GM23338 (cell line): ENCODE results near the gene TNS3. TPM values are rescaled to one million over a fixed set of nuclear protein-coding genes. Genes with fewer than 3 reads are reported as not detected.

Source experiments
- ATAC-seq: fragments of 200-7000 bp; cut with Tn5 transposase; 3 replicates; pipeline ENCODE4 v1.9.1; 2020
- DNase-seq: peaks from one replicate; pipeline ENCODE4 v3.0.0-alpha.2; 2015; ENCODE audit warnings: low spot score
- H2AFZ ChIP-seq: fragments of 200-600 bp; sonication (generic); 2 replicates; pipeline ENCODE4 v1.8.0; 2016; ENCODE audit warnings: antibody characterized with exemption, mild to moderate bottlenecking, moderate library complexity
- H3F3A ChIP-seq: fragments of 200-600 bp; sonication (generic); replicated peaks from 2 replicates; pipeline ENCODE4 v1.8.0; 2017; ENCODE audit warnings: antibody characterized with exemption, mixed run types, low read depth
- H3K27ac ChIP-seq: fragments of 200-600 bp; sonication (generic); 2 replicates; pipeline ENCODE4 v1.6.1; 2016; ENCODE audit warnings: low read depth
- H3K27me3 ChIP-seq: fragments of 200-600 bp; sonication (generic); 2 replicates; pipeline ENCODE4 v1.8.0; 2016; ENCODE audit warnings: mild to moderate bottlenecking, mixed run types, moderate library complexity; ENCODE audit not compliant: insufficient read depth
- H3K36me3 ChIP-seq: fragments of 200-600 bp; sonication (generic); 2 replicates; pipeline ENCODE4 v1.8.0; 2016; ENCODE audit warnings: mild to moderate bottlenecking; ENCODE audit not compliant: insufficient read depth
- H3K4me1 ChIP-seq: fragments of 200-600 bp; sonication (generic); 2 replicates; pipeline ENCODE4 v1.8.0; 2016; ENCODE audit warnings: mild to moderate bottlenecking, moderate library complexity; ENCODE audit not compliant: insufficient read depth
- H3K4me2 ChIP-seq: fragments of 200-600 bp; sonication (generic); 2 replicates; pipeline ENCODE4 v1.7.1; 2017; ENCODE audit warnings: mixed run types
- H3K4me3 ChIP-seq: fragments of 200-600 bp; sonication (generic); 2 replicates; pipeline ENCODE4 v1.6.1; 2016; ENCODE audit warnings: mixed run types
- H3K79me2 ChIP-seq: fragments of 200-600 bp; sonication (generic); replicated peaks from 2 replicates; pipeline ENCODE4 v1.8.0; 2017; ENCODE audit warnings: mild to moderate bottlenecking; ENCODE audit not compliant: insufficient read depth
- H3K9me2 ChIP-seq: fragments of 200-600 bp; sonication (generic); 2 replicates; pipeline ENCODE4 v1.8.0; 2017; ENCODE audit not compliant: insufficient read depth
- H4K20me1 ChIP-seq: fragments of 200-600 bp; sonication (generic); replicated peaks from 2 replicates; pipeline ENCODE4 v1.8.0; 2017; ENCODE audit warnings: mild to moderate bottlenecking; ENCODE audit not compliant: insufficient read depth
- H3K27ac Mint-ChIP-seq: 2 replicates; pipeline ENCODE4 v1.8.0; 2020; ENCODE audit warnings: inconsistent platforms, mild to moderate bottlenecking, moderate library complexity, mixed read lengths
- H3K27me3 Mint-ChIP-seq: 3 replicates; pipeline ENCODE4 v1.8.0; 2022; ENCODE audit warnings: low read depth, mild to moderate bottlenecking, moderate library complexity, mixed read lengths, inconsistent platforms; ENCODE audit not compliant: insufficient read depth, poor library complexity
- H3K36me3 Mint-ChIP-seq: 3 replicates; pipeline ENCODE4 v1.8.0; 2021; ENCODE audit warnings: low read depth, mild to moderate bottlenecking, inconsistent platforms, moderate library complexity, mixed read lengths
- H3K4me1 Mint-ChIP-seq: 3 replicates; pipeline ENCODE4 v1.8.0; 2020; ENCODE audit warnings: mild to moderate bottlenecking, inconsistent platforms, mixed read lengths
- H3K4me3 Mint-ChIP-seq: 3 replicates; pipeline ENCODE4 v1.8.0; 2021; ENCODE audit warnings: moderate library complexity, mild to moderate bottlenecking, inconsistent platforms, mixed read lengths
- H3K9me3 Mint-ChIP-seq: 3 replicates; pipeline ENCODE4 v1.8.0; 2020; ENCODE audit warnings: moderate library complexity, mild to moderate bottlenecking, inconsistent platforms, mixed read lengths
- CREB1 ChIP-seq: fragments of 250-450 bp; sonication (Bioruptor Pico); IDR thresholded peaks from 2 replicates; pipeline ENCODE4 v1.5.0; 2020; ENCODE audit warnings: low read depth, mild to moderate bottlenecking, moderate library complexity
- CTCF ChIP-seq, 2 experiments: fragments of 200-600 bp in 1 of 2; sonication (generic) in 1 of 2; conservative IDR thresholded peaks; 2 replicates each; pipeline versions ENCODE4 v1.5.1 to v1.6.1; 2016 to 2017; ENCODE audit warnings: antibody characterized with exemption in 2 of 2, low read depth in 2 of 2, mild to moderate bottlenecking in 2 of 2, moderate library complexity in 1 of 2
- ETS1 ChIP-seq: IDR thresholded peaks from 2 replicates; pipeline ENCODE4 v1.6.1; 2016; ENCODE audit warnings: antibody characterized with exemption
- EZH2 ChIP-seq: fragments of 200-600 bp; sonication (generic); IDR thresholded peaks from one replicate; pipeline ENCODE4 v1.8.0; 2017; ENCODE audit warnings: antibody characterized with exemption, mild to moderate bottlenecking, low read depth; ENCODE audit not compliant: unreplicated experiment
- EZH2phosphoT487 ChIP-seq: fragments of 200-600 bp; sonication (generic); IDR thresholded peaks from one replicate; pipeline ENCODE4 v1.8.1; 2018; ENCODE audit warnings: antibody characterized with exemption; ENCODE audit not compliant: unreplicated experiment
- JUNB ChIP-seq: IDR thresholded peaks from one replicate; pipeline ENCODE4 v1.6.1; 2016; ENCODE audit warnings: antibody characterized with exemption; ENCODE audit not compliant: unreplicated experiment
- NANOG ChIP-seq: IDR thresholded peaks from 2 replicates; pipeline ENCODE4 v1.6.1; 2016; ENCODE audit warnings: antibody characterized with exemption, borderline replicate concordance
- POLR2AphosphoS5 ChIP-seq: IDR thresholded peaks from 2 replicates; pipeline ENCODE4 v1.6.1; 2016; ENCODE audit warnings: antibody characterized with exemption, low read depth
- REST ChIP-seq: IDR thresholded peaks from one replicate; pipeline ENCODE4 v1.6.1; 2018; ENCODE audit warnings: antibody characterized with exemption; ENCODE audit not compliant: unreplicated experiment
- STAT1 ChIP-seq: IDR thresholded peaks from one replicate; pipeline ENCODE4 v1.6.1; 2016; ENCODE audit warnings: antibody characterized with exemption; ENCODE audit not compliant: unreplicated experiment
- ZNF114 ChIP-seq: fragments of 250-450 bp; sonication (Bioruptor Pico); IDR thresholded peaks from 2 replicates; pipeline ENCODE4 v1.5.0; 2020; ENCODE audit warnings: mild to moderate bottlenecking, moderate library complexity
- ZNF331 ChIP-seq: fragments of 250-450 bp; sonication (Bioruptor Pico); IDR thresholded peaks from 2 replicates; pipeline ENCODE4 v1.5.0; 2020; ENCODE audit warnings: low read depth, mild to moderate bottlenecking, moderate library complexity
- ZNF462 ChIP-seq: fragments of 250-450 bp; sonication (Bioruptor Pico); IDR thresholded peaks from 2 replicates; pipeline ENCODE4 v1.5.0; 2020; ENCODE audit warnings: mild to moderate bottlenecking, moderate library complexity
- polyA plus RNA-seq: library from polyadenylated mRNA; unstranded; fragments of >200 nt; fragmentation: Nextera tagmentation; extraction: Ambion mirVana; gene quantifications from 2 replicates; pipeline ENCODE4 v1.2.1, GENCODE V29; 2016
- total RNA-seq: library from RNA; depleted of rRNA; stranded (reverse); fragments of >200 nt; shearing (Covaris generic); gene quantifications from 2 replicates; pipeline ENCODE4 v1.2.3, GENCODE V29; 2014

The TNS3 gene
- total and polyA plus RNA-seq, 2 experiments from 2014 or later, result 6.2 to 28.7 TPM

- Histone ChIP-seq H3K4me1 (peaks cover 9% of the 10 kb centered on the region; the same call in 1 of the 2 replicates), H3K4me2 (no peak overlapping the region), H3K79me2 (no peaks in the 10 kb centered on the region), H3K27ac (no peak overlapping the region), H3F3A (no peaks in the 10 kb centered on the region), H2AFZ (no peak overlapping the region), H3K36me3 (no peaks in the 10 kb centered on the region), H3K4me3 (no peak overlapping the region), H3K9me2 (no peaks in the 10 kb centered on the region), H4K20me1 (no peaks in the 10 kb centered on the region), H3K27me3 (no peaks in the 10 kb centered on the region)
- Mint-ChIP-seq H3K36me3 (peaks cover 18% of the 10 kb centered on the region), H3K4me3 (no peak overlapping the region), H3K9me3 (no peaks in the 10 kb centered on the region), H3K27me3 (peaks cover 4% of the 10 kb centered on the region), H3K27ac (no peak overlapping the region), H3K4me1 (peaks cover 21% of the 10 kb centered on the region)
- DNase-seq (no peak), ATAC-seq (no peak)
- TF ChIP-seq ZNF462, result no peak
- no peak for TF ChIP-seq ZNF331
- no peak for TF ChIP-seq JUNB
- TF ChIP-seq ETS1, result no peak
- no peak for TF ChIP-seq POLR2AphosphoS5
- TF ChIP-seq REST, result no peak
- TF ChIP-seq EZH2phosphoT487, result no peak
- TF ChIP-seq CTCF (conservative IDR thresholded peaks at IDR 0.05; ENCODE audit: low read depth in 2 of 2), result no peak
- TF ChIP-seq STAT1, result no peak
- TF ChIP-seq CREB1 (CRISPR knock-in tag), result no peak
- TF ChIP-seq ZNF114 (CRISPR knock-in tag), result no peak
- TF ChIP-seq NANOG, result no peak
- no peak for TF ChIP-seq EZH2
Observed at GRCh38 chr7:47318395-47319182, 263.3 kb downstream of the TNS3 start.
